ENCODE measurements around the gene DUSP1. TPM values are rescaled to one million over a fixed set of nuclear protein-coding genes. Genes with fewer than 3 reads are reported as not detected.

Gene DUSP1
- total and polyA plus RNA-seq, 2 donors (not counting 3 experiments of a cell fraction or from before 2014, with no cell fraction given) = 36.1 to 196 TPM

DNA sequence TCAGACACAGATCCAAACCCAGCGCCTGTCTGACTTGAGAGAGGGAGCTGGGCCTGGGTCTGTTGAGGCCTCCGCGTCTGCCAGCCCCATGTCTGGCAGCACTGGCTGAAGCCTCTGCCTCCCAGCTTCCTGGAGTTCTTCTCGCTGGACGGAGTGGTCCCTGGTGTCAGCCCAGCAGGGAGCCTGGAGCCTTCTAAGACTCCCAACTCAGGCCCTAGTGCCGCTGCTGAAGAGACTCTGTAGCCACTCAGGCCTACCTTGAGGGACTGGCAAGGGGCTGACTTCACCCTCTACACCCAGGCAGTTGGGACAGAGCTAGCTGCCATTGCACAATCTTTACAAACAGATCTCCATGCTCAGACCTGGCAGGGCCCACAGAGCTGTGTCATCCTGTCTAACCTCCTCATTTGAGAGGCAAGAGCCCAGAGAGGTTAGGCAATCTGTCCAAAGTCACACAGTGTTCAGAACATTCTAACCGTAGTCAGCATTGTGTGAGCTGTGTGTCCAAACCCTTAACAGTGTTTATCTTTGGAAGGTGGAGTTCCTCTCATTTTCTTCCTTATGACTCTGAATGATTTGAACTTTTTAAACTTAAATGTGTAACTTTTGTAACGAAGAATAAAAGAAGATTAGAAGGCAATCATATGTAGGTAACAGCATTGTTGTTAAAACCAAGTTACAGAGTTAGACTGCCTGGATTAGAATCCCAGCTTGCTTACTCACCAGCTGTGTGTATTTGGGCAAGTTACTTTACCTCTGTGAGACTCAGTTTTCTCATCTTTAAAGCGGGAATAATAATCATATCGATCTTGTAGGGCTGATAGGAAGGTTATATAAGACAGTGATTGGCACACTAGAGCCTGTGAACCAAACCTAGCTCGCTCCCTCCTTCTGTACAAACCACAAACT, 4.6 kb upstream of the DUSP1 start:
- BruUV-seq (replicated peaks) = no TSS peak
- H4K20me1 ChIP-seq (replicated peaks; ENCODE audit: control insufficient read depth, extremely low read depth, insufficient read depth, low read length) = no peaks in the 10 kb centered on the region
- no peak overlapping the region for H3K27ac ChIP-seq (ENCODE audit: insufficient read depth, low read depth, low read length)
- DNase-seq (ENCODE audit: low read depth, low spot score) = no peak
- no peaks in the 10 kb centered on the region for H3K36me3 ChIP-seq (ENCODE audit: control insufficient read depth in 2 of 2, extremely low read depth in 1 of 2, insufficient read depth in 2 of 2, low read length in 2 of 2)
- H3K9me3 ChIP-seq (replicated peaks; ENCODE audit: control insufficient read depth, insufficient read depth, low read length) = no peaks in the 10 kb centered on the region
- dilution Hi-C loops (cut with MboI; ENCODE audit: extremely low pct_ligation_motif_present, low sequenced_read_pairs) (no loop called here), intact Hi-C loops (cut with micrococcal nuclease) (loop anchor here (10.0 kb wide), 1 partner anchor 989 kb away; no protein-coding TSS in a partner anchor)
- ChIA-PET POLR2A (interaction anchor here (0.5 kb wide), 1 partner anchor 43 kb away, joined by 3 read pairs; no protein-coding TSS in a partner anchor), CTCF (interaction anchor here (0.9 to 1.8 kb wide), 4 partner anchors 59 to 324 kb away, joined by 3 to 6 read pairs (median 4); no protein-coding TSS in a partner anchor)
- no peak overlapping the region for H3K4me3 ChIP-seq (replicated peaks in 1 of 3; ENCODE audit: insufficient read depth in 1 of 3, low read depth in 1 of 3, low read length in 3 of 3)
- TF ChIP-seq GATA2 (IDR thresholded peaks at IDR 0.05; ENCODE audit: insufficient read depth, insufficient read length, low read depth, low read length) (no peak), EZH2 (IDR thresholded peaks at IDR 0.05; ENCODE audit: borderline replicate concordance, low read depth, low read length, severe bottlenecking) (no peak), MYC (IDR thresholded peaks at IDR 0.05; ENCODE audit: low read depth, low read length) (no peak), POLR2AphosphoS5 (IDR thresholded peaks at IDR 0.05; ENCODE audit: insufficient read depth, low read depth, low read length) (no peak), JUN (IDR thresholded peaks at IDR 0.05; ENCODE audit: borderline replicate concordance, insufficient read depth, insufficient read length, low read depth) (no peak), POLR2A (IDR thresholded peaks at IDR 0.05; ENCODE audit: low read depth, low read length) (no peak), FOS (IDR thresholded peaks at IDR 0.05; ENCODE audit: borderline replicate concordance, insufficient read depth, low read length) (no peak)
- TF ChIP-seq, protein P1, sequence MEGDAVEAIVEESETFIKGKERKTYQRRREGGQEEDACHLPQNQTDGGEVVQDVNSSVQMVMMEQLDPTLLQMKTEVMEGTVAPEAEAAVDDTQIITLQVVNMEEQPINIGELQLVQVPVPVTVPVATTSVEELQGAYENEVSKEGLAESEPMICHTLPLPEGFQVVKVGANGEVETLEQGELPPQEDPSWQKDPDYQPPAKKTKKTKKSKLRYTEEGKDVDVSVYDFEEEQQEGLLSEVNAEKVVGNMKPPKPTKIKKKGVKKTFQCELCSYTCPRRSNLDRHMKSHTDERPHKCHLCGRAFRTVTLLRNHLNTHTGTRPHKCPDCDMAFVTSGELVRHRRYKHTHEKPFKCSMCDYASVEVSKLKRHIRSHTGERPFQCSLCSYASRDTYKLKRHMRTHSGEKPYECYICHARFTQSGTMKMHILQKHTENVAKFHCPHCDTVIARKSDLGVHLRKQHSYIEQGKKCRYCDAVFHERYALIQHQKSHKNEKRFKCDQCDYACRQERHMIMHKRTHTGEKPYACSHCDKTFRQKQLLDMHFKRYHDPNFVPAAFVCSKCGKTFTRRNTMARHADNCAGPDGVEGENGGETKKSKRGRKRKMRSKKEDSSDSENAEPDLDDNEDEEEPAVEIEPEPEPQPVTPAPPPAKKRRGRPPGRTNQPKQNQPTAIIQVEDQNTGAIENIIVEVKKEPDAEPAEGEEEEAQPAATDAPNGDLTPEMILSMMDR (IDR thresholded peaks at IDR 0.05; ENCODE audit: extremely low read depth in 1 of 2, insufficient read depth in 1 of 2, low read depth in 1 of 2, low read length in 2 of 2) = no peak
- TF ChIP-seq, protein P2, sequence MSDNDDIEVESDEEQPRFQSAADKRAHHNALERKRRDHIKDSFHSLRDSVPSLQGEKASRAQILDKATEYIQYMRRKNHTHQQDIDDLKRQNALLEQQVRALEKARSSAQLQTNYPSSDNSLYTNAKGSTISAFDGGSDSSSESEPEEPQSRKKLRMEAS (IDR thresholded peaks at IDR 0.05; ENCODE audit: insufficient read depth, insufficient read length) = no peak
- H3K79me2 ChIP-seq (ENCODE audit: control insufficient read depth, insufficient read depth, low read length) = peaks cover 4% of the 10 kb centered on the region
- no peak overlapping the region for H3K4me2 ChIP-seq (ENCODE audit: insufficient read depth, low read length)
- no peak overlapping the region for H3K9ac ChIP-seq (replicated peaks; ENCODE audit: extremely low read depth, insufficient read depth, low read length)
- H3K27me3 ChIP-seq (ENCODE audit: control insufficient read depth in 2 of 2, insufficient read depth in 2 of 2, low read length in 2 of 2) = no peaks in the 10 kb centered on the region
- peaks cover 26% of the 10 kb centered on the region for H3K4me1 ChIP-seq (ENCODE audit: control insufficient read depth, extremely low read depth, insufficient read depth, low read length)
- FAIRE-seq = no peak
- no peak overlapping the region for H2AFZ ChIP-seq (ENCODE audit: low read depth, low read length)
- H3K9me1 ChIP-seq (replicated peaks; ENCODE audit: control insufficient read depth, extremely low read depth, insufficient read depth, low read length) = no peaks in the 10 kb centered on the region
